K562 (cell line): ENCODE measurements around the gene METRN. TPM values are rescaled to one million over a fixed set of nuclear protein-coding genes. Genes with fewer than 3 reads are reported as not detected.

Experiments used
- BDP1 ChIP-seq: IDR thresholded peaks from 3 replicates; pipeline ENCODE4 v1.6.1; 2011; ENCODE audit not compliant: insufficient read length, insufficient read depth
- DMBX1 ChIP-seq: fragments of 250-450 bp; sonication (Bioruptor Pico); IDR thresholded peaks from 2 replicates; pipeline ENCODE4 v1.8.0; 2022; ENCODE audit warnings: inconsistent platforms, mild to moderate bottlenecking, moderate library complexity, borderline replicate concordance
- EHMT2 ChIP-seq: fragments of 450-650 bp; IDR thresholded peaks from 2 replicates; pipeline ENCODE4 v1.6.1; 2018; ENCODE audit warnings: antibody characterized with exemption
- FOXJ2 ChIP-seq: fragments of 200-800 bp; sonication (Bioruptor generic); IDR thresholded peaks from 2 replicates; pipeline ENCODE4 v1.6.1; 2016; ENCODE audit warnings: missing genetic modification characterization, missing compliant biosample characterization
- FOXP1 ChIP-seq: sonication (generic); formaldehyde crosslinking; IDR thresholded peaks from 2 replicates; pipeline ENCODE4 v1.8.0; 2022; ENCODE audit warnings: mild to moderate bottlenecking, missing genetic modification reagents
- L3MBTL2 ChIP-seq: fragments of 450-650 bp; IDR thresholded peaks from 2 replicates; pipeline ENCODE4 v1.6.1; 2016; ENCODE audit warnings: mild to moderate bottlenecking, moderate library complexity
- MECOM ChIP-seq: fragments of 250-450 bp; sonication (Bioruptor Pico); IDR thresholded peaks from 2 replicates; pipeline ENCODE4 v1.8.0; 2022; ENCODE audit warnings: inconsistent platforms
- NRF1 ChIP-seq, 2 experiments: fragments of 450-650 bp; IDR thresholded peaks in 1 of 2; conservative IDR thresholded peaks in 1 of 2; 2 replicates each; pipeline ENCODE4 v1.6.1; 2014; ENCODE audit warnings: mild to moderate bottlenecking in 2 of 2
- RNF2 ChIP-seq: sonication (generic); IDR thresholded peaks from 2 replicates; pipeline ENCODE4 v1.6.1; 2016
- SAFB2 ChIP-seq: fragments of 200-400 bp; formaldehyde crosslinking; IDR thresholded peaks from 2 replicates; pipeline ENCODE4 v1.6.1; 2018; ENCODE audit warnings: borderline replicate concordance, low read length, low read depth, moderate library complexity; ENCODE audit not compliant: severe bottlenecking
- SMARCA4 ChIP-seq: fragments of 450-650 bp; IDR thresholded peaks from 2 replicates; pipeline ENCODE4 v1.6.1; 2016
- SMC3 ChIP-seq: conservative IDR thresholded peaks from 2 replicates; pipeline ENCODE4 v1.6.1; 2011; ENCODE audit warnings: low read depth, low read length, improper control_type of control experiment; ENCODE audit not compliant: insufficient read depth
- TSHZ1 ChIP-seq: fragments of 250-450 bp; sonication (Bioruptor Pico); IDR thresholded peaks from 2 replicates; pipeline ENCODE4 v1.4.0; 2020; ENCODE audit warnings: mild to moderate bottlenecking, moderate library complexity
- YBX1 ChIP-seq: fragments of 450-650 bp; IDR thresholded peaks from 2 replicates; pipeline ENCODE4 v1.7.1; 2016; ENCODE audit warnings: mild to moderate bottlenecking
- ZNF146 ChIP-seq: IDR thresholded peaks from one replicate; pipeline ENCODE4 v1.6.1; 2018; ENCODE audit warnings: missing compliant biosample characterization; ENCODE audit not compliant: unreplicated experiment
- ZSCAN29 ChIP-seq: fragments of 450-650 bp; IDR thresholded peaks from 2 replicates; pipeline ENCODE4 v1.6.1; 2017
- polyA plus RNA-seq, 8 experiments: library from polyadenylated mRNA; depleted of rRNA in 4 of 8; stranded (reverse) in 5 of 8; unstranded in 3 of 8; fragments of >200 nt; fragmentation: Nextera tagmentation in 2 of 8; fragmentation: Illumina TruSeq in 1 of 8; extraction: Ambion mirVana in 2 of 8; extraction: Trizol in 1 of 8; gene quantifications; 2 replicates each; pipeline versions ENCODE4 v1.2.1 to v1.2.3, GENCODE V29; 2011 to 2014; ENCODE audit warnings: inconsistent platforms in 1 of 8, missing spikeins in 1 of 8
- total RNA-seq, 7 experiments: library from RNA; depleted of rRNA in 6 of 7; stranded (reverse); fragments of >200 nt in 6 of 7; fragmentation: Illumina TruSeq in 2 of 7; extraction: Trizol in 2 of 7; gene quantifications; 2 replicates each; pipeline versions ENCODE4 v1.2.1 to v1.2.3, GENCODE V29; 2011 to 2021; ENCODE audit warnings: low replicate concordance in 1 of 7
- TF ChIP-seq, protein P1 (sequence below): IDR thresholded peaks from 2 replicates; pipeline ENCODE4 v1.6.1; 2011; ENCODE audit warnings: borderline replicate concordance, low read depth, mild to moderate bottlenecking, moderate library complexity, low read length; ENCODE audit not compliant: insufficient read depth, poor library complexity, severe bottlenecking
- TF ChIP-seq, protein P2 (sequence below): fragments of 150-350 bp; conservative IDR thresholded peaks from 2 replicates; pipeline ENCODE4 v1.6.1; 2014; ENCODE audit warnings: low read length

Gene METRN
- total and polyA plus RNA-seq, 9 of the 15 experiments (the other 6 are each of a cell fraction or from before 2014, with no cell fraction given), result 0.20 to 89.8 (median 15.4) TPM

DNA sequence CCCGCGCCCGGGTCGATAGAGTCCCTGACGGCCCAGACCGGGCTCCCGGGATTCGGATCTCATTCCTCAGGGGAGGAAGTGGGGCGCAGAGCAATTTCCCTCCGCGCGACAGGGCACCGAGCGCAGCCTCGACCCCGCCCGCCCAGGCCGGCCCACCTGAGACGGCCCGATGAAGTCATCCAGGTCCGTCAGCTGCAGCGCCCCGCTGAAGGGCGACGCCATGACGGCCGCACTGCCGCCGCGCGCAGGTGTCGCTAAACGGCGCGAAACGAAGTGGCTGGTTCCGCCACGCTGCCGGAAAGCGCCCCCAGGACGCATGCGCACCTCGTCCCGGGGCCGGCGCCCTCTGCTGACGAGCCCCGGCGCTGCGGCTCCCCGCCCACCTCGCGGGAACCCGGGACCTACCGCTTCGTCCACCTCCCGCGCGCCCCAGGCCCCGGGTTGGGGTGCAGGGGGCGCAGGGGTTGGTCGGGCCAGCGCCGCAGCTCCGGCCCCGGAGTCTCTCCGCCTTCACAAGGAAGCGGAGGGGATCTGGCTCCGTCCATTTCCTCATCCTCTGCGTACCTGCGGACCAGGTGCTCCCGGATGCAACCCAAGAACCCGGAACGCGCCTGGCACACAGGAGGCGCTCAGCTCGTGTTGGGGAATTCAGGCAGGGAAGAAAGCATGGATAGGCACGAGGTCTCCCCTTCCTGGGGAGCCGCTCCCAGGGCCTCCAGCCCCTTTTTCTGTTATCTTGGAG, 26.0 kb downstream of the METRN start, which contains the start of gene CIAO3 (continued):
- TF ChIP-seq ZNF146 (CRISPR knock-in tag), result no peak
- TF ChIP-seq SAFB2, result no peak
- peak; percentile 95 to 97 for TF ChIP-seq NRF1 (conservative IDR thresholded peaks at IDR 0.05 in 1 of 2, IDR thresholded peaks at IDR 0.05 in 1 of 2)
- no peak for TF ChIP-seq RNF2
- TF ChIP-seq MECOM (CRISPR knock-in tag), result no peak
- TF ChIP-seq TSHZ1, result no peak
- no peak for TF ChIP-seq DMBX1 (CRISPR knock-in tag)
- TF ChIP-seq L3MBTL2, result peak; percentile 92
- TF ChIP-seq, protein P1, sequence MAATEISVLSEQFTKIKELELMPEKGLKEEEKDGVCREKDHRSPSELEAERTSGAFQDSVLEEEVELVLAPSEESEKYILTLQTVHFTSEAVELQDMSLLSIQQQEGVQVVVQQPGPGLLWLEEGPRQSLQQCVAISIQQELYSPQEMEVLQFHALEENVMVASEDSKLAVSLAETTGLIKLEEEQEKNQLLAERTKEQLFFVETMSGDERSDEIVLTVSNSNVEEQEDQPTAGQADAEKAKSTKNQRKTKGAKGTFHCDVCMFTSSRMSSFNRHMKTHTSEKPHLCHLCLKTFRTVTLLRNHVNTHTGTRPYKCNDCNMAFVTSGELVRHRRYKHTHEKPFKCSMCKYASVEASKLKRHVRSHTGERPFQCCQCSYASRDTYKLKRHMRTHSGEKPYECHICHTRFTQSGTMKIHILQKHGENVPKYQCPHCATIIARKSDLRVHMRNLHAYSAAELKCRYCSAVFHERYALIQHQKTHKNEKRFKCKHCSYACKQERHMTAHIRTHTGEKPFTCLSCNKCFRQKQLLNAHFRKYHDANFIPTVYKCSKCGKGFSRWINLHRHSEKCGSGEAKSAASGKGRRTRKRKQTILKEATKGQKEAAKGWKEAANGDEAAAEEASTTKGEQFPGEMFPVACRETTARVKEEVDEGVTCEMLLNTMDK, result peak; percentile 100
- TF ChIP-seq SMARCA4, result no peak
- no peak for TF ChIP-seq FOXJ2 (tag)
- TF ChIP-seq, protein P2, sequence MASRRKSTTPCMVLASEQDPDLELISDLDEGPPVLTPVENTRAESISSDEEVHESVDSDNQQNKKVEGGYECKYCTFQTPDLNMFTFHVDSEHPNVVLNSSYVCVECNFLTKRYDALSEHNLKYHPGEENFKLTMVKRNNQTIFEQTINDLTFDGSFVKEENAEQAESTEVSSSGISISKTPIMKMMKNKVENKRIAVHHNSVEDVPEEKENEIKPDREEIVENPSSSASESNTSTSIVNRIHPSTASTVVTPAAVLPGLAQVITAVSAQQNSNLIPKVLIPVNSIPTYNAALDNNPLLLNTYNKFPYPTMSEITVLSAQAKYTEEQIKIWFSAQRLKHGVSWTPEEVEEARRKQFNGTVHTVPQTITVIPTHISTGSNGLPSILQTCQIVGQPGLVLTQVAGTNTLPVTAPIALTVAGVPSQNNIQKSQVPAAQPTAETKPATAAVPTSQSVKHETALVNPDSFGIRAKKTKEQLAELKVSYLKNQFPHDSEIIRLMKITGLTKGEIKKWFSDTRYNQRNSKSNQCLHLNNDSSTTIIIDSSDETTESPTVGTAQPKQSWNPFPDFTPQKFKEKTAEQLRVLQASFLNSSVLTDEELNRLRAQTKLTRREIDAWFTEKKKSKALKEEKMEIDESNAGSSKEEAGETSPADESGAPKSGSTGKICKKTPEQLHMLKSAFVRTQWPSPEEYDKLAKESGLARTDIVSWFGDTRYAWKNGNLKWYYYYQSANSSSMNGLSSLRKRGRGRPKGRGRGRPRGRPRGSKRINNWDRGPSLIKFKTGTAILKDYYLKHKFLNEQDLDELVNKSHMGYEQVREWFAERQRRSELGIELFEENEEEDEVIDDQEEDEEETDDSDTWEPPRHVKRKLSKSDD, result no peak
- no peak for TF ChIP-seq EHMT2
- 0 out of 2 replicates have a peak, but pooled peaks have one; percentile 88 for TF ChIP-seq FOXP1 (CRISPR knock-in tag)
- TF ChIP-seq SMC3, result no peak
- peak; percentile 48; the same call in 1 of the 2 replicates for TF ChIP-seq ZSCAN29
- TF ChIP-seq YBX1, result no peak
- TF ChIP-seq BDP1, result no peak
